Calu3 (cell line): ENCODE results near the gene IRF1. TPM values are rescaled to one million over a fixed set of nuclear protein-coding genes. Genes with fewer than 3 reads are reported as not detected.

Experiments used
- BruUV-seq: library from RNA; stranded (reverse); fragments of 400-500 nt; replicated peaks from 2 replicates; lab custom pipeline; 2021; lab: Mats Ljungman, UMichigan
- CTCF ChIA-PET: fragments of 300-600 bp; sonication (Branson Sonifier 250); formaldehyde crosslinking; loops from one replicate; lab custom pipeline; 2022; ENCODE audit warnings: antibody characterized with exemption; lab: Charles Lee
- DNase-seq: peaks from one replicate; pipeline ENCODE4 v3.0.0; 2022
- H3K27ac Mint-ChIP-seq: one replicate; pipeline ENCODE4 v1.8.0; 2022; ENCODE audit warnings: mixed read lengths; ENCODE audit not compliant: unreplicated experiment
- H3K27me3 Mint-ChIP-seq: one replicate; pipeline ENCODE4 v1.8.0; 2022; ENCODE audit warnings: mixed read lengths; ENCODE audit not compliant: unreplicated experiment
- H3K36me3 Mint-ChIP-seq: one replicate; pipeline ENCODE4 v1.8.0; 2022; ENCODE audit warnings: mild to moderate bottlenecking, moderate library complexity, mixed read lengths; ENCODE audit not compliant: insufficient read depth, unreplicated experiment
- H3K4me1 Mint-ChIP-seq: one replicate; pipeline ENCODE4 v1.8.0; 2022; ENCODE audit warnings: mild to moderate bottlenecking, low read depth, mixed read lengths; ENCODE audit not compliant: unreplicated experiment
- H3K4me3 Mint-ChIP-seq: one replicate; pipeline ENCODE4 v1.8.0; 2022; ENCODE audit warnings: mild to moderate bottlenecking, low read depth, moderate library complexity, mixed read lengths; ENCODE audit not compliant: unreplicated experiment
- H3K9me3 Mint-ChIP-seq: one replicate; pipeline ENCODE4 v1.8.0; 2022; ENCODE audit warnings: low read depth, mixed read lengths; ENCODE audit not compliant: unreplicated experiment
- intact Hi-C: fragments of 100-400 bp; cut with micrococcal nuclease; formaldehyde crosslinking; loops from one replicate; pipeline ENCODE4 v1.10.0; 2022; ENCODE audit not compliant: unreplicated experiment
- total RNA-seq: library from RNA; stranded (reverse); gene quantifications from 2 replicates; pipeline ENCODE4 v1.2.3, GENCODE V29; 2022
- TF ChIP-seq, protein P1 (sequence below): fragments of 200-600 bp; IDR thresholded peaks from one replicate; pipeline ENCODE4 v1.8.0; 2022; ENCODE audit warnings: antibody characterized with exemption; ENCODE audit not compliant: unreplicated experiment

IRF1 gene
- total RNA-seq, 1 experiment from 2014 or later: 64.0 TPM

DNA sequence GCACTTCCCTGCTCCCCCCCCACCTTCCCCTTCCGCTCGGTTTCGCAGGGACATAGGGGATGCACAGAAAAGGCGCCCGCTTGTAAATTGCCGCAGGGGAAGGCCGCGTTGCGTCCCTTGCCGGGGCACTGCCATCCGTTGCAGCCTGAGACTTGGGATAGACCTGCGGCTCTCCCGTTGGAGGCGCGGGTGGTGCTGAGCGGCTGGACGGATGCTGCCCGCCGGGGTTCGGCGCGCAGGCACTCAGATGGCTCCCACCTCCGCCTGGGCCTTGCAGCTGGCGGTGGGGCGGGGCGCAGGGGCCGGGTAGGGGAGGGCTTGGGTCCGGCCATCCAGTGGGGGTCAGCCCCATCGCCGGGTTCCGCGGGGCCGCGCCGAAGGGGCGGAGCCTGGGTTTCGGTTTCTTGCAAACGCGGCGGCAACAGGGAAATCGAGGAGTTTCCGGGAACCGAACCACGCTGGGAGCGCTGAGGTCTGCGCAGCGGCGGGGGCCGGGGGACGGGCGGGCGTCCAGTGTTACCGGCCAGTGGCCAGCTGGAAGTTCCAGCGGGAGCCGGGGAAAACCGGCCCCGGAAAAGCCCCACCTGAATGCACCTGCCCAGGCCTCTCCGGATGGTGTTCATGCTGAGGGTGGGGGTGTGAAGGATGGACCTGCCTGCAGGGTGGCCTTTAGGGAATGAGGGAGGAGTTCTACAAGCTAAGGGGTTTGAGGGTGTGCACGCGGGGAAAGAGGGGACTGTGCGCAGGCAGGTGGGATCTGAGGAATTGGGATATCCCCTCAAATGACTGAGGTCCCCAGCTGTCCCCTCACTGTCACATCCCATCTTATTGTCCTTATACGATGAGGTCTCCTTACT lies 6.3 kb upstream of the IRF1 start:
- H3K27me3 Mint-ChIP-seq: no peaks in the 10 kb centered on the region
- peak; percentile 95 for DNase-seq
- TF ChIP-seq, protein P1, sequence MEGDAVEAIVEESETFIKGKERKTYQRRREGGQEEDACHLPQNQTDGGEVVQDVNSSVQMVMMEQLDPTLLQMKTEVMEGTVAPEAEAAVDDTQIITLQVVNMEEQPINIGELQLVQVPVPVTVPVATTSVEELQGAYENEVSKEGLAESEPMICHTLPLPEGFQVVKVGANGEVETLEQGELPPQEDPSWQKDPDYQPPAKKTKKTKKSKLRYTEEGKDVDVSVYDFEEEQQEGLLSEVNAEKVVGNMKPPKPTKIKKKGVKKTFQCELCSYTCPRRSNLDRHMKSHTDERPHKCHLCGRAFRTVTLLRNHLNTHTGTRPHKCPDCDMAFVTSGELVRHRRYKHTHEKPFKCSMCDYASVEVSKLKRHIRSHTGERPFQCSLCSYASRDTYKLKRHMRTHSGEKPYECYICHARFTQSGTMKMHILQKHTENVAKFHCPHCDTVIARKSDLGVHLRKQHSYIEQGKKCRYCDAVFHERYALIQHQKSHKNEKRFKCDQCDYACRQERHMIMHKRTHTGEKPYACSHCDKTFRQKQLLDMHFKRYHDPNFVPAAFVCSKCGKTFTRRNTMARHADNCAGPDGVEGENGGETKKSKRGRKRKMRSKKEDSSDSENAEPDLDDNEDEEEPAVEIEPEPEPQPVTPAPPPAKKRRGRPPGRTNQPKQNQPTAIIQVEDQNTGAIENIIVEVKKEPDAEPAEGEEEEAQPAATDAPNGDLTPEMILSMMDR: no peak
- peak overlapping the region; percentile 11 for H3K27ac Mint-ChIP-seq
- peaks cover 42% of the 10 kb centered on the region for H3K36me3 Mint-ChIP-seq
- intact Hi-C loops: loop anchor here (2.0 to 10.0 kb wide), 2 partner anchors 82 to 202 kb away; partner anchors contain the start of gene SLC22A4
- BruUV-seq: TSS peak; percentile 74
- CTCF ChIA-PET: interaction anchor here (0.5 to 8.0 kb wide), 16 partner anchors 9 to 1858 kb away, joined by 3 to 83 read pairs (median 4); no protein-coding TSS in a partner anchor
- H3K4me1 Mint-ChIP-seq: peaks cover 74% of the 10 kb centered on the region
- no peaks in the 10 kb centered on the region for H3K9me3 Mint-ChIP-seq
- peak overlapping the region; percentile 86 for H3K4me3 Mint-ChIP-seq

DNA sequence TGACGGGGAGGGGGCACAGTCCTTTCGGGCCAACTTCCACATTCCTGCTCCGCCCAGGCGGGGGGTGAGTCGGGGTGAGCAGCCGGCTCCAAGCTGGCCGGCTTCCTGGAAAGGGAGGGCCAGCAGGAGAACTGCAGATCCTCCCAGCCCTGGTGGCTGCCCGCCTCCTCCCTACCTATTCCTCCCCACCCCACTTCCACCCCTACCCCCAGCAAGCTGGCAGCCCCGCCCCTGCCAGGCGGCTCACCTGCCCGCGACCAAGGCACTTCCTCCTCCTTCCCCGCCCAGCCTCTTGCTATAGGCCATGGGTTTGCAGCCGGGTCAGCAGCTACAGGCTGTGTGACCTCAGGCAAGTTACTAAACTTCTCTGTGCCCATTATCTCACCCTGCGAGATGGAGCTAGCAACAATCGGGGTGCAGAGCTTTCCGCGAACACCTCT lies 5.6 kb upstream of the IRF1 start:
- peaks cover 70% of the 10 kb centered on the region for H3K4me1 Mint-ChIP-seq
- H3K4me3 Mint-ChIP-seq: peak overlapping the region; percentile 86
- BruUV-seq: no TSS peak

DNA sequence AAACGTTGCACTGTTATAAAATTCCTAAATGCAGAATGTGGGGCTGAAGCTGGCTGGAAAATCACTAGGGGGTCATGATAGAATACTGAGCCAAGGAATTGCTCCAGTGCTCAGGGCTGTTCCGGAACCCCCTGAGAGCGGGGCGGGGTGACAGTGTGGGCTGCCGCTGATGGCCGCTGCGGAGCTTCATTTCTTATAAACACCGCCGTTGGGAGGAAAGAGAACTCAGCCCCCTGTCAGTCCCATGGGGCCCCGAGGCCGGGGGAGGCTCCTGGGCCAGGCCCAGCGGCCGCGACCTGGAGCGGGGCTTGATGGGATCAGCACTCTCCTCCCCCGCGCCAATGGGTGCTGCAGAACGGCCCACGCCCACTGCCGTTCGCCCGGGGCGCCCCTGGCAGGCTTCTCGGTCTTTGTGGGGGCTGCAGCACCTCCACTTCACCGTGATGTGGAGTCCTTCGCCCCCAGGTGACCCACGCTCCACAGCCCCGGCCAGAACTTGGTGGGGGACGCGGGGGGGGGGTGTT lies 5.2 kb upstream of the IRF1 start:
- BruUV-seq: no TSS peak
- Mint-ChIP-seq H3K4me1 (peaks cover 66% of the 10 kb centered on the region), H3K27me3 (no peaks in the 10 kb centered on the region), H3K27ac (peak overlapping the region; percentile 32), H3K4me3 (peak overlapping the region; percentile 86), H3K9me3 (no peaks in the 10 kb centered on the region), H3K36me3 (peaks cover 46% of the 10 kb centered on the region)
- TF ChIP-seq, protein P1: no peak
- CTCF ChIA-PET: interaction anchor here (0.6 to 8.0 kb wide), 9 partner anchors 13 to 388 kb away, joined by 3 to 83 read pairs (median 4); no protein-coding TSS in a partner anchor
- DNase-seq: peak; percentile 79
- intact Hi-C loops: loop anchor here (2.0 to 10.0 kb wide), 2 partner anchors 81 to 201 kb away; partner anchors contain the start of gene SLC22A4

More for the DNA sequence above, 5.6 kb upstream of the IRF1 start:
- peaks cover 42% of the 10 kb centered on the region for H3K36me3 Mint-ChIP-seq
- intact Hi-C loops: loop anchor here (2.0 to 10.0 kb wide), 2 partner anchors 81 to 201 kb away; partner anchors contain the start of gene SLC22A4
- no peaks in the 10 kb centered on the region for H3K9me3 Mint-ChIP-seq
- CTCF ChIA-PET: interaction anchor here (0.6 to 8.0 kb wide), 11 partner anchors 13 to 387 kb away, joined by 3 to 83 read pairs (median 3); no protein-coding TSS in a partner anchor
- peak; percentile 99 for DNase-seq
- TF ChIP-seq, protein P1: no peak
- no peaks in the 10 kb centered on the region for H3K27me3 Mint-ChIP-seq
- H3K27ac Mint-ChIP-seq: peak overlapping the region; percentile 11

DNA sequence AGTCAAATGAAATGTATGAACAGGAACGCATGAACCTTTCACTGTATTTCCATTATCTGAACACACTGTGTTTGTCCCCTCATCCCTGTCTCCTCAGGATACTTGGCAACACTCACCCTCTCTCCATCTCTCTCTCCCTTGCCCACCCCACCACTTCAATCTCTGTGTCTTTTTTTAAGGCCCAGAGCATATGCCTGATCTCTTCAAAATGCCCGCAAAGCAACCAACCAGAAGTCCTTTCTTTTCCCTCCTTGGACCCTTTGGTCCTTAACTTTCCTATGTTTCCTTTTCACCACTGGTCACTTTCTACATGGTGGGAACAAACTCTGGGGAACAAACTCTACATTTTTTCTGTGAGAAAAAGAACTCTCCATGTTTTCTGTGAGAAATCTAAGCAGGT lies 3.2 kb upstream of the IRF1 start:
- Mint-ChIP-seq H3K4me1 (peaks cover 52% of the 10 kb centered on the region), H3K4me3 (no peak overlapping the region), H3K9me3 (no peaks in the 10 kb centered on the region), H3K36me3 (peaks cover 60% of the 10 kb centered on the region), H3K27ac (no peak overlapping the region), H3K27me3 (no peaks in the 10 kb centered on the region)
- BruUV-seq: no TSS peak
- DNase-seq: no peak
- TF ChIP-seq, protein P1: no peak
- CTCF ChIA-PET: no interaction called here
- intact Hi-C loops: loop anchor here (10.0 kb wide), 1 partner anchor 199 kb away; the partner anchor contains the start of gene SLC22A4
